GM19023 (cell line): ENCODE measurements around the gene TMEM181.
"Not testable (repeated sequence)": the region's sequence is repeated elsewhere in the genome, so short reads cannot be mapped to it uniquely, and the experiment has no call there.

ENCODE experiments used
- ATAC-seq: cut with Tn5 transposase; IDR thresholded peaks from one replicate; pipeline ENCODE4 v1.9.1; 2021; ENCODE audit warnings: mild to moderate bottlenecking, moderate library complexity; ENCODE audit not compliant: unreplicated experiment

TMEM181 gene

DNA sequence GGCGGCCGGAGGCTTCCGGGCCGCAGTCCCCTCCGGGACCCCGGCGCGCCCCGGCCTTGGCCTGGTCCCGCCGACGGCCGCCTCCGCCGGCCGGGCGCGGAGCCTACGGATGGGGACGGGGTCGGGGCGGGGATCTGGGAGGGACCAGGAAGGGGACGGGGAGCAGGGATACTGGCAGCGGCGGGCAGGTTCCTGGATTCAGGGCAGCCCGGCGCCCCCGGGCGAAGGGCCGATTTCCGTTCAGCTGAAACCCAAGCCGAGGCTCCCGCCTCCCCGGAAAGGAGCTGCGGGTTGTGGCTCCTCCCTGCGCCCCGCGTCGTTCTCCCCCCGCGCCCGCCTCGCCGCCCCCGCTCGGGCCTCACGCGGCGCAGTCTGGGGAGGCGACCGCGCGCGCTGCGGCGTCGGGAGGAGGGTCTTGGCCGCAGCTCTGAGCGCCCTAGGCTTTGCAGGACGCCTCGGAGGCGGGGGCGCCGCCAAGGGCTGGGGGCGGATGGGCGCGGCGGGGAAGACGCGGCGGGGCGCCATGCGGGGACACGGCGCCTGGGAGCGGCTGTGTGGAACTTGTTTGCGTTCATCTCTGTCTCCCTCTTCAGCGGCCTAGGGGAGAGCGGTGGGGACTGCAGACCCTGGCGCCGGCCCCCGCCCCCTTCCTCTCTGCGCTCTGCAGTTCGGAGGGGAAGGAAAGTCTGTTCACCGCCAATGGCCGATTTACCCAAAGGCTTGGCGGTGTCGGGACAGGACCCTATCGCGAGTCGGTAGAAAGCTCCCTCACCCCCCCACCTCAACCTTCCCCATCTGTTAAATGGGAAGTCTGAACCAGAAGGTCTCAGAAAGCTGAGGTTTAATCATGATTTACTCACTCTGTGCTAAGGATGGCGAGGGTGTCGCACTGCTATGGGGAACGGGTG, 22.7 kb upstream of the TMEM181 start:
- ATAC-seq = no peak

- no peak for ATAC-seq
Measured at GRCh38 chr6:158538741-158539140, 21.1 kb upstream of the TMEM181 start.

- ATAC-seq = no peak
Measured at GRCh38 chr6:158539413-158539812, 20.5 kb upstream of the TMEM181 start.

DNA sequence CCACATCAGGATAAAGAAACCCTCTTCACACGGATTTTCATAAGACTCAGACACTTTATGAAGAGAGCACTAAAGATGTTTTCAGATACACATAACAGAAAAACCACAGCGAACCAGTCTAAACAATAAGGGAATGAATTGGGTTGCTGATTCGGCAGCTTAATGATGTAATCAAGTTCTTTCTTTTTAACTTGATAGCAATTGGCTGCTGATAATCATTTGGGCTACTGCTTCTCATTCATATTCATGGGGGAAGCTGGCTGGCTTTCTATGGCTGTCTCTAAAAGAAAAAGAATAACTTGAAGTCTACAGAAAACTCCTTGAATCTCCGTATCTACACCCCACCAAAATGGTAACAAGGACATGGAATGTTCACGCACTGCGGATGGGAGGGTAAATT, 20.0 kb upstream of the TMEM181 start:
- ATAC-seq = no peak

- ATAC-seq = no peak
Measured at GRCh38 chr6:158543606-158544185, 16.2 kb upstream of the TMEM181 start.

DNA sequence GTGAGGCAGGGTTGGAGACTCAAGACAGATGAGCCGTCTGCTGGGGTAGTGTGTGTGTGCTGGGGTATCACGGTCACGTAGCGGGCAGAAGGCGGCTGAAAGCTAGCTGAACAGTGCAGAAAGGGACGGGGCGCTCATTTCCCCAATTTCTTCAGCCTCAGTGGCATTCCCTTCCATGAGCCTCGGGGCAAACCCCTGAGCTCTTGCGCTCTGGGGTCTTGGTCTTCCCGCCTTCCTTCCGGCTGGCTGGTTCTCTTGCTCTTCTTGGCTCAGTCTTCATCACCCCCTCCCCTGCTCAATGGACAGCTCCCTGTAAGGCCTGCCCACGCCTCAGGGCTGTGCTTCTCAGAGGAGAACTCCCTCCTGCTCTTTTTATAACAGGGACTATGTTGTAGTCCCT, 15.5 kb upstream of the TMEM181 start:
- no peak for ATAC-seq

DNA sequence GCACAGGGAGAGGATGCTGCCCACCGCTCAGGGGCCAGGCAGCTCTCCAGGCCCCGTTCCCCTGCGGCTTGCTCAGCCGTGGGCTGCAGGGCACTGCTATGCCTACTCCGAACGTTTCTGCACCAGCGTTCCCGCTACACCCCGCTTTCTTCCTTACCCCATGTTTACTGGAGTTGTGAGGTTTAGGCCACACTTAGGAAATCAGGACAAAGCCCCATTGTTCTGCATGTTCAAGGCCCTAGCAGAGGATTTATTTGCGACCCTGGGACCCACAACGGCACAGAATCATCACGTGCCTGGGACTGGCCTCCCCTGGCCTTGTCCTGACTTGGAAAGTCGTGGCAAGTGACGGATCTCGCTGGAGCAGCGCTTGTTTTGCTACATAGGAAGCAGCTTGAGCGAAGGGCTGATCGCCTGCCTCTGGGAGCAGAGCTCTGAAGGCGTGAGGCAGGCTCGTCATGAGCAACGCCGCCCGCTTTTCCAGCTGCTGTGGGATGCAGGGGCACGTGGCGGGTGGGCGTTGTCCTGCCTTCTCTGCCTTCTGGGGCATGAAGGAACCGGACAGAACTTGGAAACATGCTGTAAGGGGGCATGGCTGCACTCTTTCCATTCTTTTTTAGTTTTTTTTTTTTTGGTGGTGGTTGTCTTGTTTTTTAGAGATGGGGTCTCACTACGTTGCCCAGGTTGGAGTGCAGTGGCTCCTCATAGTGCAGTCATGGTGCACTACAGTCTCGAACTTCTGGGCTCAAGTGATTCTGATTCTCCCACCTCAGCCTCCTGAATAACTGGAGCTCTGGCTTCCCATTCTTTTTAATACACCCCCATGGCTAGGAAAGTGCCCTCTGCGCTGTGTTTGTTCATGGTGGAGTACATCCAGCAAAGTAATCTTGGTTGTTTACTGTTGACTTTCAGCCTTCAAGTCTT, 14.6 kb upstream of the TMEM181 start:
- no peak for ATAC-seq

- ATAC-seq = no peak
Measured at GRCh38 chr6:158548418-158549161, 11.3 kb upstream of the TMEM181 start.

- no peak for ATAC-seq
Measured at GRCh38 chr6:158552055-158552795, 7.7 kb upstream of the TMEM181 start.

DNA sequence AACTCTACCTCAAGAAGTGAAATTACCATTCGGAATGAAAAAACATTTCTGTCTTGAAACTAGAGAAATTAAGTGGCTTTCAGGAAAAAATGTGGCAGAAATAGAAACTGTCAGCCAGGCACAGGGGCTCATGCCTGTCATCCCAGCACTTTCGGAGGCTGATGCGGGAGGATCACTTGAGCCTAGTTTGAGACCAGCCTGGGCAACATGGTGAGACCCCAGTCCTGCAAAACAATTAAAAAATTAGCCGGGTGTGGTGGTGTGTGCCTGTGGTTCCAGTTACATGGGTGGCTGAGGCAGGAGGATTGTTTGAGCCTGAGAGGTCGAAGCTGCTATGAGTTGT, 7.1 kb upstream of the TMEM181 start:
- no peak for ATAC-seq

DNA sequence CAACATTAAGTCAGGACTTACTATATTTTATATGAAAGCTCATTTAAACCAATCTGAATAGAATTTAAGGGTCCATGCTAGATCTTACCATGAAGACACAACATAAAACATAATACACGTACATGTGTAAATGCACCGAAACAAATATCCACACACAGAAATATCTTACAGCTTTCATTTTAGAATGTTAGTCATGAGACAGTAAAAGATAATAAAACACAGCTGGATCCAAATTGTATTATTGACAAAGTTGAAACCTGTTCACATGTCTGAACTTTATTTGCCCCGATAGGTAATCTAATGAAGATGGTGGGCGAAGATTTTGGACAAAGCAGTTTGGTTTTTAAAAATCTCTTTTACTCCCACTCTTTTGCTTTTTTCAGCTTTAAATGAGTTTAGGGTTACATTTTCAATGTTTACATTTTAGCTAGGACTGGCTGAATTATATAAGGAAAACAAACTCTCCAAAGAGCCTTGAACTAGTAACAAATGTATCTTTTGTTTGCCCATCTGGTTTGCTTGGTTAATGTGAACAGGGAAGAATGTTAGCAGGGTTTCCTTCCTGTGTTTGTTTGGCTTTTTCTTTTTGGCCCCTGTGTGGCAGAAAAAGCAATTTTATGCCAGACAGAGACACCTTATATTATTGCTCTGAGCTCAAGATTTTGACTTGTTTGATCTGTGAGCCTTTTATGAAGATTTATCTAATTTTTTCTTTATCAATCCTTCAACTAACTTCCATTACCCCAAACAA, 5.1 kb upstream of the TMEM181 start:
- no peak for ATAC-seq

GRCh38 chr6:158556113-158556512, 3.8 kb upstream of the TMEM181 start:
- ATAC-seq = no peak

- not testable (repeated sequence) for ATAC-seq
Measured at GRCh38 chr6:158557110-158557509, 2.8 kb upstream of the TMEM181 start.

DNA sequence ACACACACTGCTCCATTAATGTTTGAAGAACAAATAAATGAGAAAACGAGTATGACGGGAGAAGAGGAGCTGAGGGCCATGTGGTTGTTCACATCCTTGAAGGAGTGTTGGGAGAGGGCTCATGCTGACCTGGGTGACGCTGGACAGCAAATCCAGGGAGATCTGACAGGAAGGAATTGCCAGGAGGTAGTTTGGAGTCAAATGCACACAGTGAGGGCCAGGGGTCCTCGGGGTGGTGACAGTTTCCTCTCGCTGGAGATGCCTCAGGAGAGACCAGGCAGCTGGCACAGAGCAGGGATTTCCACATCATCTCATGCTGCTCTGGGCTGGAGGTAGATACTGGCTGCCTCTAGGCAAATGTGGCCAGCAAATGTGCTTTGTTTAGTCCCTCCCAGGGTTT, 2.0 kb upstream of the TMEM181 start:
- ATAC-seq = no peak

DNA sequence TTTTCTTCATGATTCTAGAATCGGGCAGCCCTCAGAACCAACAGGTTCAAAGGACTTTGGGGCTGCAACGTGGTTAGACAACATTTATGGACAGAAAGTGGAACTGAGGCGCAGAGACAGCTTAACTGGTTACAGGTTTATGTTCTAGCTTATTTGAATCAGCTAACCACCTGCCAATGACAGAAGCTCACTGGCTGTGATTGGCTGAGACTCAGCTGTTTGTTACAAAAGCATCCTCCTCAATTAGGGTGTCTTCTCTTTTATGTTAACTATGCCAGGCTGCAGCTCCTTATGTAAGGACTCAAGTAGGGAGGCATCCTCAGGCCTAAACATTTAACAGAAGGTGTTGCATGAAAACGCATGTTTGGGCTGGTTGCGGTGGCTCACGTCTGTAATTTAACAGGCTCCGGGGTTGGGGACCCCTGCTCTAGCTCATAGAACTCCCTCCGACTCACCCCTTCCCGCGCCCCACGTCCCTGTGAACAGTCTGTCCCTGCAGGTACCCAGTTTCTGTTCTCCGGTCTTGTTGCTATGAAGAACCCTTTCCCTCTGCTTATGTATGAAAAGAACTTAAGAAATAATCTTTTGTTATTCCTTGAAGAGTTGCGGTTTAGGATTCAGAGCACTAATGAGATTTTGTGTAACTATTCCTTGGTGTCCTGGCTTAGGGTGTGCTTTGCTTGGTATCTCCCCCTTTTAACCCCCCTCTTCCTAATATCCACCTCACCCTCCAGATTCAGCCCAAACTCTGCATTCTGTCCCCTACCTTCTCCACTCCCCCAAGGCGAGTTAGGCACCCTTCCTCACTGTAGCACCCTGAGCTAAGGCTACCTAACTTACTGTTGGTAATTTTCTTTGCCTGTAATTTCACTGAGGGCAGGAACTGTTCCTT, 1.2 kb upstream of the TMEM181 start:
- ATAC-seq = no peak

DNA sequence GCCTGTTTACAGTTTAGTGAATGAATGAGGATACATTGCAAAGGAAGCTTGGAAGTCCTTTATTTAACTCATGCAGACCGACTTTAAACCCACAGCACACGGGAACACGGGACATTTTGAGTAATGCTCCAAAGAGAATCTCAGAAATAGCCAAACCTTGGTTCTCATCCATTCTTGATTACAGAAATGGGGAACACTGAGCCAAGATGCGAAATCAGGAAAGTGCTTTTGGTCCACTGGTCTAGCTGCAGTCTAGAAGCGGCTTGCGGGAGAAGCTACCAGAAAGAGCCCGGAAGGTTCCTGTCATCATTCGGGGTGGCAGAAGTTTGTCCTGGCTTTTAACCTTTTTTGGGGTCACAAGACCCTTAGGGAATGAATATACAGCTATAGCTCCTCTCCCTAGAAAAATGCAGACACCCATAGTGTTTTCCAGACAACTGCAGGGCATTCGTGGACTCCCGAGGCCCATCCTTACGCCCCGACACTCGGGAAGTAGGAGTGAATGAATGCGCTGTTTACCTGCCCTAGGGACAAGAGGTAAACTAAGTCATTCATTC, 475 bp upstream of the TMEM181 start:
- no peak for ATAC-seq

- ATAC-seq = no peak
Measured at GRCh38 chr6:158560836-158561320, 987 bp downstream of the TMEM181 start.

DNA sequence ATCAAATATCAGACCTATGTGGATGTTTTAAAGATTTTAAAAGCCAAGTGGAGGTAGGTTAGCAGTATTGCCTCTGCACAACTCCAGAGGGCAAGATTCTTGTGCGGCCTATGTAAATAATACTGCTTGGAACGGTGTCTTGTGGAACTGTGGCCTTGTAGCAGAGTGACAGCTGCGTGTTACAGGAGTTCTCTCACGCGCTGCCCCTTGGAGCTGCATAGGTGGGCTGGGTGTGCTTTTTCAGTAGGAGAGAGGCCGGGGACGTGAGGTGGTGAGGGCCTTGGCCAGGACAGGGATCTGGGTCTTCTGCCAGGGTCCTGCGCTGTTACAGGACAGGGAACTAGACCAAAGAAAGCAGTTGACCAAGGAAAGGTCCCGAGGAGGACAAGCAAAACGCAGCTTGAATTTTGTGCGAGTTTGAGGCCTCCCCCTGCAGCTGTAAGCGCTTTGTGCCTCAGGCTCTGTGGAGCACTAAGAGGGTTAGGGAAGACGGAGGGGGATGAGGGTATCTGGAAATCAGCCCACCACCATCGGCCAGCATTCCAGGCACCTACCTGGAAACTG, 1.5 kb downstream of the TMEM181 start:
- ATAC-seq = no peak
